Activated CD4-positive, alpha-beta T cell treated with anti-CD3 and anti-CD28 coated beads for 4 hours (primary cell): ENCODE data around the gene EIF4G1.

Experiments used
- DNase-seq, 2 donors: peaks; one replicate each; pipeline ENCODE4 v3.0.0-alpha.2; 2020

EIF4G1 gene

GRCh38 chr3:184308744-184309143 is 5.7 kb upstream of the EIF4G1 start:
- no peak for DNase-seq

- DNase-seq: no peak
These were observed 2.8 kb upstream of the EIF4G1 start for GRCh38 chr3:184311633-184312032.

DNA sequence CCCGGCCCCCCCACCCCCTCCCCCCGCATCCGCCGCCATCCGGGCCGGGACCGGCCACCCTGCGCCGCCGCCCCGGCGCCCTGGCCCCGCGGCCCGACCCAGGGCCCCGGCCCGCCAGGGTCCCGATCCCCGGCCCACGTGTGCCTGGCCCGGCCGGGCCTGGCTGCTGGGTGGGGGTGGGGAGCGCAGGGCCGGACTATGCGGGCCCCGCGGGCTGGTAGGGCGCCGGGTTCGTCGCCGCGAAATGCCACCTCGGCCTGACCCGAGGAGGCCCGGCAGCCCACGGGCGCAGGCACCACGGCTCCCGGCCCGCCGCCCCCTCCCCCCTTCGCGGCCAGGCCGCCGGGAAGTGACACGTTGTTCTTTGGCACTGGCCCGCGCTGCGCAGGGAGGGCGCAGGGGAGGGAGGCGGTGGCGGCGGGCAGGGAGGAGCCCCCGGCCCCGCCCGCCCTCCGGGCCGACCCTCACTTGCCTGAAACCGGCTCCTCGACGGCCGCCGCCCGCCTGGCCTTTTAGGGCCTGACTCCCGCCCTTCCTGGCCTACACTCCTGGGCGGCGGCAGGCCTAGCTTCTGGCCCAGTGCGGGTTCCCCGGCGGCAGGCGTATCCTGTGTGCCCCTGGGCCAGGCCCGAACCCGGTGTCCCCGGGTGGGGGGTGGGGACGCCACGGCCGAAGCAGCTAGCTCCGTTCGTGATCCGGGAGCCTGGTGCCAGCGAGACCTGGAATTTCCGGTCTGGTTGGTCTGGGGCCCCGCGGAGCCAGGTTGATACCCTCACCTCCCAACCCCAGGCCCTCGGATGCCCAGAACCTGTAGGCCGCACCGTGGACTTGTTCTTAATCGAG is 515 bp downstream of the EIF4G1 start:
- DNase-seq: peak; percentile 56 to 66

GRCh38 chr3:184315543-184315867 is 1.1 kb downstream of the EIF4G1 start:
- DNase-seq: no peak

GRCh38 chr3:184315871-184316661 is 1.7 kb downstream of the EIF4G1 start:
- DNase-seq: no peak

DNA sequence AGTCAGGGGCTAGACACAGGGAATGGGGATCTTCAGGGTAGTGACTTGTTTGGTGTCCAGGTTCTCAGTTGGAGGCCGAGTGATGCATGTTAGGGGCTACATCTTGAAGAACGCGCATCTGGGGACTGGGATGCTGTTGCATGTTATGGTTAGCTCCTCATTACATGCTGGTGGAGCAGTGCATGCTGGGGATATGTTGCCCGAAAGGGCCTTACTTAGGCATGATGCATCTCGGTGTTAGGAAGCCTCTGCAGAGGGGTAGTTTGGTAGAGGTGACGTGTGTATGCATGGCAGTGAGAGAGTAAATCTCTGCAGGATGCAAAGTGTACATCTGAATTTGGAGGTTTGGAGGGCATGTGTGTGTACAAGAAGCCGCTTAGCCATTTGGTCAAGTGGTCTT is 2.4 kb downstream of the EIF4G1 start:
- no peak for DNase-seq

DNA sequence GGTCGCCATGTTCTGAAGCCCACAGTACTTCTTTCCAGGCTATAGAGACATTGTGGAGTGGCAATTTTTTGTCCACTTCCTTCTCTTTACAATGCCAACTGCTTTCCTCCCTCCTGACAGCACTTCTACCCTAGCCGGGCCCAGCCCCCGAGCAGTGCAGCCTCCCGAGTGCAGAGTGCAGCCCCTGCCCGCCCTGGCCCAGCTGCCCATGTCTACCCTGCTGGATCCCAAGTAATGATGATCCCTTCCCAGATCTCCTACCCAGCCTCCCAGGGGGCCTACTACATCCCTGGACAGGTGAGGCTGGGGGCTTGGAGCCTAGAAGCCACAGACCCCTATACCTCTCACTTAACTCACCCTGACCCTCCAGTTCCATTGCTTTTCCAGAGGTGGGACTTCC is 2.8 kb downstream of the EIF4G1 start:
- DNase-seq: no peak

DNA sequence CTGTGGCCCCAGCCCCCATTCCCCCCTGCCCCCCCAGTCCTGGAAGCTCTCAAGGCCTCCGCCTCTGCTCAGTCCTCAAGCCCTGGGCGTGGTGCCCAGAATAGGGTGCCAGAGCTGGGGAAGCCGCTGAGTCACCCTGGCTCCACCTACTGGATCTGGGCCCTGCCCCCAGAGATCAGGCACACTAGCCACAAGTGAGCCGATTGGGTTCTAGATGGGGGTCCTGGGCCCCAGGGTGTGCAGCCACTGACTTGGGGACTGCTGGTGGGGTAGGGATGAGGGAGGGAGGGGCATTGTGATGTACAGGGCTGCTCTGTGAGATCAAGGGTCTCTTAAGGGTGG is 5.7 kb downstream of the EIF4G1 start:
- DNase-seq: peak; percentile 52 to 62

GRCh38 chr3:184321666-184322065 is 7.3 kb downstream of the EIF4G1 start:
- no peak for DNase-seq

GRCh38 chr3:184322731-184323487 is 8.5 kb downstream of the EIF4G1 start:
- DNase-seq: no peak

DNA sequence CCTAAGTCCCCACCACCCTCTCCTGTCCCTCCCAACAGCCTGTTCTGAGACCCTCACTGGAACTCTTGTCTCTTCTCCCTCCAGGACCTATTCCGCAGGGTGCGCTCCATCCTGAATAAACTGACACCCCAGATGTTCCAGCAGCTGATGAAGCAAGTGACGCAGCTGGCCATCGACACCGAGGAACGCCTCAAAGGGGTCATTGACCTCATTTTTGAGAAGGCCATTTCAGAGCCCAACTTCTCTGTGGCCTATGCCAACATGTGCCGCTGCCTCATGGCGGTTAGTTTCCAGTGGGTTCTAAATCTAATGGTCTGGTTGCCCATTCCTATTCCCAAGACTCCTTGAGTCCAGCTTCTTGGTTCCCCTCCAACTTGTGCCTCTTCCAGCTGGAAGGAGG is 9.3 kb downstream of the EIF4G1 start:
- DNase-seq: no peak

- DNase-seq: no peak
These were observed 10.9 kb downstream of the EIF4G1 start for GRCh38 chr3:184325269-184325668.

- peak; percentile 40 to 48 for DNase-seq
These were observed 11.4 kb downstream of the EIF4G1 start for GRCh38 chr3:184325715-184326369.

- no peak for DNase-seq
These were observed 12.8 kb downstream of the EIF4G1 start for GRCh38 chr3:184327171-184327570.

DNA sequence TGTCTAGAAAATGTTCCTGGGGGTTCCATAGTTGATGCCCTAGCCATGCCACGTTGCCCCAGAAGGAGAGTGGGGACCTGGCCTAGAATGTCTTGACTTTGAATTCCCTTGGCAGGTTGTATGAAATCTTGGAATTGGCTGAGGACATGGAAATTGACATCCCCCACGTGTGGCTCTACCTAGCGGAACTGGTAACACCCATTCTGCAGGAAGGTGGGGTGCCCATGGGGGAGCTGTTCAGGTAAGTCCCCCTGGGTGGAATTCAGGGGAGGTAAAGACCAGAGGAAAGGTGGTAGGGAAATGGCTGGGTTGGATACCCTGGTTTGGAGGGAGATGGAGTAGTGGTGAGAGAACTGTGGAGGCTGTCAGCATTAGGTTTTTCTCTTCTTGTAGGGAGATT is 14.1 kb downstream of the EIF4G1 start:
- no peak for DNase-seq

GRCh38 chr3:184332370-184333090 is 18.1 kb downstream of the EIF4G1 start:
- no peak for DNase-seq

GRCh38 chr3:184333190-184333589 is 18.8 kb downstream of the EIF4G1 start:
- DNase-seq: no peak

GRCh38 chr3:184333700-184334099 is 19.3 kb downstream of the EIF4G1 start:
- no peak for DNase-seq

GRCh38 chr3:184334470-184335158 is 20.2 kb downstream of the EIF4G1 start:
- peak; percentile 26 to 48 for DNase-seq

DNA sequence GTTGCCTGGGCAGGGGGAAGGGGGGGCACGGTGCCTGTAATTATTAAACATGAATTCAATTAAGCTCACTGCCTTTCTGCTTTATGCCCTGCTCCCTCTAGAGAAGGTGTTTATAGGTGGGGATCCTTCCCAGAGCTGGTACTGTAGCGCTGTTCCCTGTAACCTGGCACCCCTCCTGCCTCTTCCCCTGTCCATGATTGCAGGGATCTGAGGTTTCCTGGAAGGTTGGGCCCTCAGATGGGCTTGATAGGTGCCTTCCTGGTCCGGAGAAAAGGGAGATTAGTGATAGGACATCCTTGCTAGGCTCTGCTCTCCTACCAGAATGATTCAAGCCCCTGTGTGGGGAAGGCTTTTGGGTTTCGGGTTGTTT is 20.9 kb downstream of the EIF4G1 start:
- no peak for DNase-seq

- peak; percentile 87 to 89 for DNase-seq
These were observed 21.5 kb downstream of the EIF4G1 start for GRCh38 chr3:184335661-184336546.
